Smooth muscle cell of the brain vasculature (primary cell): ENCODE results near the gene HINFP.
A peak's percentile ranks its signal among the peaks of the same experiment; 100 is the strongest.
"Not testable (repeated sequence)": the region's sequence is repeated elsewhere in the genome, so short reads cannot be mapped to it uniquely, and the experiment has no call there.

Experiments used
- DNase-seq: peaks from one replicate; pipeline ENCODE4 v3.0.0-alpha.2; 2012; ENCODE audit warnings: low read depth, low spot score

Gene HINFP

GRCh38 chr11:119155733-119156492, 34.5 kb downstream of the HINFP start:
- no peak for DNase-seq

- DNase-seq: no peak
These were observed 35.1 kb downstream of the HINFP start for GRCh38 chr11:119156496-119156895.

GRCh38 chr11:119157063-119157462, 35.7 kb downstream of the HINFP start:
- DNase-seq: no peak

- DNase-seq: no peak
These were observed 37.1 kb downstream of the HINFP start for GRCh38 chr11:119158467-119158866.

GRCh38 chr11:119160151-119160550, 38.8 kb downstream of the HINFP start:
- DNase-seq: no peak

- DNase-seq: no peak
These were observed 40.5 kb downstream of the HINFP start for GRCh38 chr11:119161871-119162270.

- no peak for DNase-seq
These were observed 45.1 kb downstream of the HINFP start for GRCh38 chr11:119166368-119167076.

GRCh38 chr11:119167077-119167458, 45.7 kb downstream of the HINFP start:
- not testable (repeated sequence) for DNase-seq

- no peak for DNase-seq
These were observed 46.6 kb downstream of the HINFP start for GRCh38 chr11:119167933-119168332.

GRCh38 chr11:119168471-119169281, 47.3 kb downstream of the HINFP start, which contains the start of gene NLRX1:
TSS of gene NLRX1 (plus strand) at chr11:119168725. CDS start at chr11:119171404, 2,679 bp downstream.
- peak; percentile 29 for DNase-seq

GRCh38 chr11:119169282-119169719, 47.9 kb downstream of the HINFP start:
- no peak for DNase-seq

GRCh38 chr11:119172513-119172912, 51.1 kb downstream of the HINFP start:
- DNase-seq: no peak

- no peak for DNase-seq
These were observed 52.1 kb downstream of the HINFP start for GRCh38 chr11:119173453-119173852.

- no peak for DNase-seq
These were observed 54.2 kb downstream of the HINFP start for GRCh38 chr11:119175493-119176077.

- DNase-seq: no peak
These were observed 56.8 kb downstream of the HINFP start for GRCh38 chr11:119178166-119178680.

GRCh38 chr11:119179342-119179741, 58.0 kb downstream of the HINFP start:
- DNase-seq: no peak

GRCh38 chr11:119179983-119180382, 58.6 kb downstream of the HINFP start:
- DNase-seq: no peak

- DNase-seq: no peak
These were observed 59.6 kb downstream of the HINFP start for GRCh38 chr11:119180729-119181676.

- no peak for DNase-seq
These were observed 60.5 kb downstream of the HINFP start for GRCh38 chr11:119181677-119182412.

GRCh38 chr11:119184399-119184798, 63.0 kb downstream of the HINFP start:
- DNase-seq: not testable (repeated sequence)
